Lower leg skin (tissue), 3 donors: Measurements from ENCODE around the gene ADGRL3.

Source experiments
- CTCF ChIP-seq, 3 donors: fragments of 450-650 bp; IDR thresholded peaks; one replicate each; pipeline ENCODE4 v1.5.1; 2016; ENCODE audit warnings: antibody characterized with exemption in 3 of 3, mild to moderate bottlenecking in 3 of 3, moderate library complexity in 2 of 3
- POLR2A ChIP-seq, 2 donors: fragments of 450-650 bp; IDR thresholded peaks; one replicate each; pipeline ENCODE4 v1.6.1; 2016 to 2017; ENCODE audit warnings: antibody characterized with exemption in 2 of 2, mild to moderate bottlenecking in 1 of 2, moderate library complexity in 1 of 2

GRCh38 chr4:61619528-61619927 lies 419.4 kb downstream of the ADGRL3 start:
- no peak for TF ChIP-seq CTCF (IDR thresholded peaks at IDR 0.05)
- no peak for TF ChIP-seq POLR2A (IDR thresholded peaks at IDR 0.05)
